Endothelial cell of umbilical vein (primary cell): ENCODE results near the gene CDCA5.

ENCODE experiments used
- EZH2 ChIP-seq: IDR thresholded peaks from 2 replicates; pipeline ENCODE4 v1.6.1; 2012; ENCODE audit warnings: borderline replicate concordance, low read depth, mild to moderate bottlenecking, moderate library complexity, low read length, inconsistent platforms; ENCODE audit not compliant: severe bottlenecking
- FOS ChIP-seq: IDR thresholded peaks from 2 replicates; pipeline ENCODE4 v1.6.1; 2011; ENCODE audit warnings: mild to moderate bottlenecking, low read length, moderate library complexity, borderline replicate concordance; ENCODE audit not compliant: insufficient read depth
- POLR2A ChIP-seq: IDR thresholded peaks from 2 replicates; pipeline ENCODE4 v1.6.1; 2012; ENCODE audit warnings: low read depth, mild to moderate bottlenecking, control low read depth, low read length
- POLR2AphosphoS5 ChIP-seq: IDR thresholded peaks from 2 replicates; pipeline ENCODE4 v1.6.1; 2012; ENCODE audit warnings: low read depth, mild to moderate bottlenecking, control low read depth, low read length, moderate library complexity; ENCODE audit not compliant: insufficient read depth
- TF ChIP-seq, protein P1 (sequence below), 2 donors: IDR thresholded peaks; 1 replicate in 1 of 2; 2 replicates in 1 of 2; pipeline ENCODE4 v1.5.1; 2011; ENCODE audit warnings: low read length in 2 of 2, mild to moderate bottlenecking in 2 of 2, moderate library complexity in 2 of 2, control low read depth in 1 of 2, inconsistent platforms in 1 of 2, low read depth in 1 of 2; ENCODE audit not compliant: insufficient read depth in 1 of 2; ENCODE audit errors: extremely low read depth in 1 of 2
- TF ChIP-seq, protein P2 (sequence below): IDR thresholded peaks from 2 replicates; pipeline ENCODE4 v1.6.1; 2011; ENCODE audit not compliant: insufficient read depth, insufficient read length

DNA sequence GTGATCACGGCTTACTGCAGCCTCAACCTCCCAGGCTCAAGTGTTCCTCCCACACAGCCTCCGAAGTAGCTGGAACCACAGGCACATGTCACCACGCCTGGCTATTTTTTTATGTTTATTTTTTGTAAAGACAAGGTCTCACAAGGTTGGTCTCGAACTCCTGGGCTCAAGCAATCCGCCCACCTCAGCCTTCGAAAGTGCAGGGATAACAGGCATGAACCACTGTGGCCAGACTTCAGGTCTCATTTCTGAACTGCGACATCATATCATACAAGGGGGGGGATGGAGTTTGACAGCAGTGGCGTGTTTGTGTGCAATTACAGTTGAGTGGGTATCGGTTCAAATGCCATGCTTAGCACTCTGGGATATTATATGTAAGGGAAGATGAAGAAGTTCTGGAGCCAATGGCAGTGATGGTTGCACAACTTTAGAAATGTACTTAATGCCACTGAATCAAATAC is 32.4 kb downstream of the CDCA5 start:
- TF ChIP-seq, protein P1, sequence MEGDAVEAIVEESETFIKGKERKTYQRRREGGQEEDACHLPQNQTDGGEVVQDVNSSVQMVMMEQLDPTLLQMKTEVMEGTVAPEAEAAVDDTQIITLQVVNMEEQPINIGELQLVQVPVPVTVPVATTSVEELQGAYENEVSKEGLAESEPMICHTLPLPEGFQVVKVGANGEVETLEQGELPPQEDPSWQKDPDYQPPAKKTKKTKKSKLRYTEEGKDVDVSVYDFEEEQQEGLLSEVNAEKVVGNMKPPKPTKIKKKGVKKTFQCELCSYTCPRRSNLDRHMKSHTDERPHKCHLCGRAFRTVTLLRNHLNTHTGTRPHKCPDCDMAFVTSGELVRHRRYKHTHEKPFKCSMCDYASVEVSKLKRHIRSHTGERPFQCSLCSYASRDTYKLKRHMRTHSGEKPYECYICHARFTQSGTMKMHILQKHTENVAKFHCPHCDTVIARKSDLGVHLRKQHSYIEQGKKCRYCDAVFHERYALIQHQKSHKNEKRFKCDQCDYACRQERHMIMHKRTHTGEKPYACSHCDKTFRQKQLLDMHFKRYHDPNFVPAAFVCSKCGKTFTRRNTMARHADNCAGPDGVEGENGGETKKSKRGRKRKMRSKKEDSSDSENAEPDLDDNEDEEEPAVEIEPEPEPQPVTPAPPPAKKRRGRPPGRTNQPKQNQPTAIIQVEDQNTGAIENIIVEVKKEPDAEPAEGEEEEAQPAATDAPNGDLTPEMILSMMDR (IDR thresholded peaks at IDR 0.05; ENCODE audit: extremely low read depth in 1 of 2, insufficient read depth in 1 of 2, low read depth in 1 of 2, low read length in 2 of 2): no peak
- TF ChIP-seq POLR2AphosphoS5 (no peak), POLR2A (no peak), EZH2 (no peak), FOS (no peak)
- TF ChIP-seq, protein P2, sequence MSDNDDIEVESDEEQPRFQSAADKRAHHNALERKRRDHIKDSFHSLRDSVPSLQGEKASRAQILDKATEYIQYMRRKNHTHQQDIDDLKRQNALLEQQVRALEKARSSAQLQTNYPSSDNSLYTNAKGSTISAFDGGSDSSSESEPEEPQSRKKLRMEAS: no peak
